ENCODE data around the gene EZH2.

DNA sequence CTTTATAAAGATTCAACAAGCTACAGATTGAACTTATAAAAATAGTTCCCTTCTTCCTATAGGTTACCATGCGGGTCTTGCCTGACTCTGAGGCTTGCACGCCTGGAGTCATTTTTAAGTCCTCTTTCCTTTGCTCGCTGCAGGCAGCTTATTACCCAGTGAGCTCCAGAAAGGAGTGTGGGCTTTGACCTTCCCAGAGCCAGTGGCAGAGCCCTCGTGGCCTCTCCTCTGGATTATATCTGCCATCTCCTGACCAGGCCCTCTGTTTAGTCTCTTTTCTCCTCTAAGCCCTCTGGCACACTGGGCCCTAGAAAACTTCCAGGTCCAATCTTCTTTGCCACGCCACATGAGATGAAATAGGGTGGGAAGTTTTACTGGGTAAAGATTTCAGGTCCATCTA lies 39.9 kb upstream of the EZH2 start:
- TF ChIP-seq, protein P1, sequence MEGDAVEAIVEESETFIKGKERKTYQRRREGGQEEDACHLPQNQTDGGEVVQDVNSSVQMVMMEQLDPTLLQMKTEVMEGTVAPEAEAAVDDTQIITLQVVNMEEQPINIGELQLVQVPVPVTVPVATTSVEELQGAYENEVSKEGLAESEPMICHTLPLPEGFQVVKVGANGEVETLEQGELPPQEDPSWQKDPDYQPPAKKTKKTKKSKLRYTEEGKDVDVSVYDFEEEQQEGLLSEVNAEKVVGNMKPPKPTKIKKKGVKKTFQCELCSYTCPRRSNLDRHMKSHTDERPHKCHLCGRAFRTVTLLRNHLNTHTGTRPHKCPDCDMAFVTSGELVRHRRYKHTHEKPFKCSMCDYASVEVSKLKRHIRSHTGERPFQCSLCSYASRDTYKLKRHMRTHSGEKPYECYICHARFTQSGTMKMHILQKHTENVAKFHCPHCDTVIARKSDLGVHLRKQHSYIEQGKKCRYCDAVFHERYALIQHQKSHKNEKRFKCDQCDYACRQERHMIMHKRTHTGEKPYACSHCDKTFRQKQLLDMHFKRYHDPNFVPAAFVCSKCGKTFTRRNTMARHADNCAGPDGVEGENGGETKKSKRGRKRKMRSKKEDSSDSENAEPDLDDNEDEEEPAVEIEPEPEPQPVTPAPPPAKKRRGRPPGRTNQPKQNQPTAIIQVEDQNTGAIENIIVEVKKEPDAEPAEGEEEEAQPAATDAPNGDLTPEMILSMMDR (conservative IDR thresholded peaks at IDR 0.05 in 1 of 2, IDR thresholded peaks at IDR 0.05 in 1 of 2; ENCODE audit: low read depth in 1 of 2, low read length in 2 of 2) = no peak
- no peak for TF ChIP-seq EZH2 (IDR thresholded peaks at IDR 0.05; ENCODE audit: low read length, missing control alignments)
